K562 (cell line): Measurements from ENCODE around the gene IFFO2. TPM values are rescaled to one million over a fixed set of nuclear protein-coding genes. Genes with fewer than 3 reads are reported as not detected.

Experiments used
- BCOR ChIP-seq: fragments of 450-650 bp; IDR thresholded peaks from 2 replicates; pipeline ENCODE4 v1.6.1; 2016
- CBX3 ChIP-seq, 2 experiments: IDR thresholded peaks; 1 replicate in 1 of 2; 2 replicates in 1 of 2; pipeline ENCODE4 v1.6.1; 2012; ENCODE audit warnings: inconsistent platforms in 2 of 2, low read length in 2 of 2, borderline replicate concordance in 1 of 2, control low read depth in 1 of 2
- CC2D1A ChIP-seq: fragments of 450-650 bp; IDR thresholded peaks from 2 replicates; pipeline ENCODE4 v1.6.1; 2017; ENCODE audit warnings: mild to moderate bottlenecking
- DMBX1 ChIP-seq: fragments of 250-450 bp; sonication (Bioruptor Pico); IDR thresholded peaks from 2 replicates; pipeline ENCODE4 v1.8.0; 2022; ENCODE audit warnings: inconsistent platforms, mild to moderate bottlenecking, moderate library complexity, borderline replicate concordance
- ELF1 ChIP-seq: fragments of 200-800 bp; sonication (Bioruptor generic); IDR thresholded peaks from 2 replicates; pipeline ENCODE4 v1.6.1; 2016; ENCODE audit warnings: missing genetic modification characterization, missing compliant biosample characterization
- ELF2 ChIP-seq: fragments of 250-450 bp; sonication (Bioruptor Pico); IDR thresholded peaks from 2 replicates; pipeline ENCODE4 v1.5.0; 2021; ENCODE audit warnings: mild to moderate bottlenecking
- FOXJ2 ChIP-seq: fragments of 200-800 bp; sonication (Bioruptor generic); IDR thresholded peaks from 2 replicates; pipeline ENCODE4 v1.6.1; 2016; ENCODE audit warnings: missing genetic modification characterization, missing compliant biosample characterization
- GMEB1 ChIP-seq: fragments of 250-450 bp; sonication (Bioruptor Pico); IDR thresholded peaks from 2 replicates; pipeline ENCODE4 v1.4.0; 2020; ENCODE audit warnings: mild to moderate bottlenecking
- HOXB6 ChIP-seq: fragments of 250-450 bp; sonication (Bioruptor Pico); IDR thresholded peaks from 2 replicates; pipeline ENCODE4 v1.5.1; 2022; ENCODE audit warnings: mild to moderate bottlenecking, borderline replicate concordance
- MTA3 ChIP-seq: fragments of 450-650 bp; formaldehyde crosslinking; IDR thresholded peaks from 2 replicates; pipeline ENCODE4 v1.6.1; 2017; ENCODE audit warnings: mild to moderate bottlenecking, borderline replicate concordance
- ZMIZ1 ChIP-seq, 2 experiments: fragments of 150-350 bp in 1 of 2; IDR thresholded peaks; 2 replicates each; pipeline ENCODE4 v1.6.1; 2012 to 2016; ENCODE audit warnings: low read depth in 2 of 2, low read length in 2 of 2, mild to moderate bottlenecking in 1 of 2, moderate library complexity in 1 of 2
- polyA plus RNA-seq, 8 experiments: library from polyadenylated mRNA; depleted of rRNA in 4 of 8; stranded (reverse) in 5 of 8; unstranded in 3 of 8; fragments of >200 nt; fragmentation: Nextera tagmentation in 2 of 8; fragmentation: Illumina TruSeq in 1 of 8; extraction: Ambion mirVana in 2 of 8; extraction: Trizol in 1 of 8; gene quantifications; 2 replicates each; pipeline versions ENCODE4 v1.2.1 to v1.2.3, GENCODE V29; 2011 to 2014; ENCODE audit warnings: inconsistent platforms in 1 of 8, missing spikeins in 1 of 8
- total RNA-seq, 7 experiments: library from RNA; depleted of rRNA in 6 of 7; stranded (reverse); fragments of >200 nt in 6 of 7; fragmentation: Illumina TruSeq in 2 of 7; extraction: Trizol in 2 of 7; gene quantifications; 2 replicates each; pipeline versions ENCODE4 v1.2.1 to v1.2.3, GENCODE V29; 2011 to 2021; ENCODE audit warnings: low replicate concordance in 1 of 7
- TF ChIP-seq, protein P1 (sequence below), 3 experiments: fragments of 200-800 bp in 1 of 3; fragments of 250-450 bp in 1 of 3; fragments of 450-650 bp in 1 of 3; sonication (Bioruptor Pico) in 1 of 3; sonication (Bioruptor generic) in 1 of 3; formaldehyde crosslinking in 1 of 3; IDR thresholded peaks; 2 replicates each; pipeline versions ENCODE4 v1.6.1 to v1.8.0; 2016 to 2022; ENCODE audit warnings: mild to moderate bottlenecking in 2 of 3, missing genetic modification characterization in 2 of 3, missing compliant biosample characterization in 1 of 3, moderate library complexity in 1 of 3
- TF ChIP-seq, protein P2 (sequence below): IDR thresholded peaks from 2 replicates; pipeline ENCODE4 v1.6.1; 2016; ENCODE audit warnings: missing genetic modification characterization, missing compliant biosample characterization

The IFFO2 gene
- total and polyA plus RNA-seq, 9 of the 15 experiments (the other 6 are each of a cell fraction or from before 2014, with no cell fraction given), result 0.15 to 1.0 (median 0.44) TPM; not detected in 2

GRCh38 chr1:18907021-18907916 lies 49.2 kb downstream of the IFFO2 start (continued):
- TF ChIP-seq ZMIZ1 (IDR thresholded peaks at IDR 0.05; ENCODE audit: low read depth in 2 of 2, low read length in 2 of 2), result no peak
- TF ChIP-seq DMBX1 (CRISPR knock-in tag), result peak; percentile 6; the same call in 1 of the 2 replicates
- TF ChIP-seq, protein P1, sequence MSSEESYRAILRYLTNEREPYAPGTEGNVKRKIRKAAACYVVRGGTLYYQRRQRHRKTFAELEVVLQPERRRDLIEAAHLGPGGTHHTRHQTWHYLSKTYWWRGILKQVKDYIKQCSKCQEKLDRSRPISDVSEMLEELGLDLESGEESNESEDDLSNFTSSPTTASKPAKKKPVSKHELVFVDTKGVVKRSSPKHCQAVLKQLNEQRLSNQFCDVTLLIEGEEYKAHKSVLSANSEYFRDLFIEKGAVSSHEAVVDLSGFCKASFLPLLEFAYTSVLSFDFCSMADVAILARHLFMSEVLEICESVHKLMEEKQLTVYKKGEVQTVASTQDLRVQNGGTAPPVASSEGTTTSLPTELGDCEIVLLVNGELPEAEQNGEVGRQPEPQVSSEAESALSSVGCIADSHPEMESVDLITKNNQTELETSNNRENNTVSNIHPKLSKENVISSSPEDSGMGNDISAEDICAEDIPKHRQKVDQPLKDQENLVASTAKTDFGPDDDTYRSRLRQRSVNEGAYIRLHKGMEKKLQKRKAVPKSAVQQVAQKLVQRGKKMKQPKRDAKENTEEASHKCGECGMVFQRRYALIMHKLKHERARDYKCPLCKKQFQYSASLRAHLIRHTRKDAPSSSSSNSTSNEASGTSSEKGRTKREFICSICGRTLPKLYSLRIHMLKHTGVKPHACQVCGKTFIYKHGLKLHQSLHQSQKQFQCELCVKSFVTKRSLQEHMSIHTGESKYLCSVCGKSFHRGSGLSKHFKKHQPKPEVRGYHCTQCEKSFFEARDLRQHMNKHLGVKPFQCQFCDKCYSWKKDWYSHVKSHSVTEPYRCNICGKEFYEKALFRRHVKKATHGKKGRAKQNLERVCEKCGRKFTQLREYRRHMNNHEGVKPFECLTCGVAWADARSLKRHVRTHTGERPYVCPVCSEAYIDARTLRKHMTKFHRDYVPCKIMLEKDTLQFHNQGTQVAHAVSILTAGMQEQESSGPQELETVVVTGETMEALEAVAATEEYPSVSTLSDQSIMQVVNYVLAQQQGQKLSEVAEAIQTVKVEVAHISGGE (CRISPR knock-in tag; IDR thresholded peaks at IDR 0.05), result no peak
- peak in 1 of 2 experiments; percentile 54; a peak in 1 of 3 replicates for TF ChIP-seq CBX3 (IDR thresholded peaks at IDR 0.05; ENCODE audit: borderline replicate concordance in 1 of 2, low read length in 2 of 2)
- no peak for TF ChIP-seq CC2D1A
- TF ChIP-seq HOXB6, result no peak
- TF ChIP-seq MTA3, result 0 out of 2 replicates have a peak, but pooled peaks have one; percentile 16
- TF ChIP-seq GMEB1 (CRISPR knock-in tag), result 0 out of 2 replicates have a peak, but pooled peaks have one; percentile 20
- TF ChIP-seq FOXJ2 (tag), result no peak
- TF ChIP-seq, protein P2, sequence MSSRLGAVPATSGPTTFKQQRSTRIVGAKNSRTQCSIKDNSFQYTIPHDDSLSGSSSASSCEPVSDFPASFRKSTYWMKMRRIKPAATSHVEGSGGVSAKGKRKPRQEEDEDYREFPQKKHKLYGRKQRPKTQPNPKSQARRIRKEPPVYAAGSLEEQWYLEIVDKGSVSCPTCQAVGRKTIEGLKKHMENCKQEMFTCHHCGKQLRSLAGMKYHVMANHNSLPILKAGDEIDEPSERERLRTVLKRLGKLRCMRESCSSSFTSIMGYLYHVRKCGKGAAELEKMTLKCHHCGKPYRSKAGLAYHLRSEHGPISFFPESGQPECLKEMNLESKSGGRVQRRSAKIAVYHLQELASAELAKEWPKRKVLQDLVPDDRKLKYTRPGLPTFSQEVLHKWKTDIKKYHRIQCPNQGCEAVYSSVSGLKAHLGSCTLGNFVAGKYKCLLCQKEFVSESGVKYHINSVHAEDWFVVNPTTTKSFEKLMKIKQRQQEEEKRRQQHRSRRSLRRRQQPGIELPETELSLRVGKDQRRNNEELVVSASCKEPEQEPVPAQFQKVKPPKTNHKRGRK (tag), result no peak
- TF ChIP-seq BCOR, result 0 out of 2 replicates have a peak, but pooled peaks have one; percentile 24
- peak; percentile 59; the same call in 1 of the 2 replicates for TF ChIP-seq ELF2 (CRISPR knock-in tag)
- no peak for TF ChIP-seq ELF1 (tag)
